Endothelial cell (in vitro differentiated cells): Measurements from ENCODE around the gene SPATA16. TPM values are rescaled to one million over a fixed set of nuclear protein-coding genes. Genes with fewer than 3 reads are reported as not detected.
"Not testable (repeated sequence)": the region's sequence is repeated elsewhere in the genome, so short reads cannot be mapped to it uniquely, and the experiment has no call there.

Source experiments
- DNase-seq: peaks from one replicate; pipeline ENCODE4 v3.0.0; 2021; ENCODE audit warnings: low spot score
- H3K27ac Mint-ChIP-seq: one replicate; pipeline ENCODE4 v1.8.0; 2021; ENCODE audit warnings: mixed read lengths, inconsistent platforms; ENCODE audit not compliant: unreplicated experiment
- H3K27me3 Mint-ChIP-seq: one replicate; pipeline ENCODE4 v1.8.0; 2021; ENCODE audit warnings: mild to moderate bottlenecking, moderate library complexity, mixed read lengths, inconsistent platforms; ENCODE audit not compliant: unreplicated experiment
- H3K36me3 Mint-ChIP-seq: one replicate; pipeline ENCODE4 v1.8.0; 2021; ENCODE audit warnings: mild to moderate bottlenecking, low read depth, mixed read lengths, inconsistent platforms; ENCODE audit not compliant: unreplicated experiment
- H3K4me1 Mint-ChIP-seq: one replicate; pipeline ENCODE4 v1.8.0; 2021; ENCODE audit warnings: mild to moderate bottlenecking, mixed read lengths, inconsistent platforms; ENCODE audit not compliant: unreplicated experiment
- H3K4me3 Mint-ChIP-seq: one replicate; pipeline ENCODE4 v1.8.0; 2021; ENCODE audit warnings: mild to moderate bottlenecking, mixed read lengths, inconsistent platforms; ENCODE audit not compliant: unreplicated experiment
- H3K9me3 Mint-ChIP-seq: one replicate; pipeline ENCODE4 v1.8.0; 2021; ENCODE audit warnings: mixed read lengths, inconsistent platforms; ENCODE audit not compliant: unreplicated experiment
- CTCF ChIP-seq: fragments of 200-600 bp; sonication (generic); IDR thresholded peaks from one replicate; pipeline ENCODE4 v1.5.0; 2021; ENCODE audit warnings: antibody characterized with exemption; ENCODE audit not compliant: unreplicated experiment
- total RNA-seq: library from RNA; stranded (reverse); fragmentation: NEBNext Ultra II Directional; extraction: Animal tissue kit (Norgen Biotek cat#: 25700); gene quantifications from one replicate; pipeline ENCODE4 v1.2.1, GENCODE V29; 2021; ENCODE audit not compliant: unreplicated experiment

SPATA16 gene
- total RNA-seq, 1 donor from 2014 or later, result 0.15 TPM

GRCh38 chr3:172869784-172870518 is 271.1 kb downstream of the SPATA16 start:
- DNase-seq, result no peak
- no peak overlapping the region for H3K27ac Mint-ChIP-seq
- no peak for TF ChIP-seq CTCF

GRCh38 chr3:172869368-172869771 is 271.7 kb downstream of the SPATA16 start:
- no peak for TF ChIP-seq CTCF
- Mint-ChIP-seq H3K4me1 (no peaks in the 10 kb centered on the region), H3K4me3 (no peak overlapping the region), H3K9me3 (no peaks in the 10 kb centered on the region), H3K36me3 (peaks cover 7% of the 10 kb centered on the region), H3K27me3 (no peaks in the 10 kb centered on the region), H3K27ac (no peak overlapping the region)
- DNase-seq, result no peak

More at GRCh38 chr3:172869784-172870518, 271.1 kb downstream of the SPATA16 start:
- Mint-ChIP-seq H3K9me3 (no peaks in the 10 kb centered on the region), H3K36me3 (peaks cover 7% of the 10 kb centered on the region), H3K27me3 (no peaks in the 10 kb centered on the region), H3K4me1 (no peaks in the 10 kb centered on the region), H3K4me3 (no peak overlapping the region)

- Mint-ChIP-seq H3K36me3 (peaks cover 7% of the 10 kb centered on the region), H3K27ac (no peak overlapping the region), H3K4me1 (no peaks in the 10 kb centered on the region), H3K9me3 (no peaks in the 10 kb centered on the region), H3K27me3 (no peaks in the 10 kb centered on the region), H3K4me3 (no peak overlapping the region)
- no peak for TF ChIP-seq CTCF
- no peak for DNase-seq
Measured at GRCh38 chr3:172868582-172869200, 272.3 kb downstream of the SPATA16 start.

GRCh38 chr3:172866726-172867350 is 274.2 kb downstream of the SPATA16 start:
- not testable (repeated sequence) for DNase-seq, H3K4me1 Mint-ChIP-seq, H3K36me3 Mint-ChIP-seq, H3K27me3 Mint-ChIP-seq, H3K9me3 Mint-ChIP-seq, H3K4me3 Mint-ChIP-seq, H3K27ac Mint-ChIP-seq

- no peak for TF ChIP-seq CTCF
- Mint-ChIP-seq H3K4me1 (no peaks in the 10 kb centered on the region), H3K4me3 (no peak overlapping the region), H3K27me3 (peaks cover 2% of the 10 kb centered on the region), H3K36me3 (no peaks in the 10 kb centered on the region), H3K27ac (no peak overlapping the region), H3K9me3 (no peaks in the 10 kb centered on the region)
- no peak for DNase-seq
Measured at GRCh38 chr3:172859041-172859440, 282.0 kb downstream of the SPATA16 start.
